ENCODE data around the gene FARS2. TPM values are rescaled to one million over a fixed set of nuclear protein-coding genes. Genes with fewer than 3 reads are reported as not detected.
A peak's percentile ranks its signal among the peaks of the same experiment; 100 is the strongest.
"Not testable (repeated sequence)": the region's sequence is repeated elsewhere in the genome, so short reads cannot be mapped to it uniquely, and the experiment has no call there.

FARS2 gene
- total and polyA plus RNA-seq, 7 experiments from 2014 or later = 16.2 to 28.1 (median 20.8) TPM

GRCh38 chr6:5644523-5645185 lies 383.3 kb downstream of the FARS2 start:
- POLR2A ChIA-PET = interaction anchor here (0.5 to 0.6 kb wide), 3 partner anchors 238 to 653 kb away, joined by 3 to 4 read pairs (median 3); no protein-coding TSS in a partner anchor
- CTCF ChIA-PET = interaction anchor here (1.4 kb wide), 1 partner anchor 20 kb away, joined by 4 read pairs; no protein-coding TSS in a partner anchor

GRCh38 chr6:5645328-5646290 lies 384.3 kb downstream of the FARS2 start:
- Mint-ChIP-seq H3K4me1 (peaks cover 0 to 2% (median 0%) of the 10 kb centered on the region in 7 donors), H3K4me3 (no peak overlapping the region), H3K36me3 (peaks cover 3 to 36% (median 10%) of the 10 kb centered on the region in 5 donors), H3K27ac (no peak overlapping the region), H3K9me3 (peaks cover 0 to 14% (median 4%) of the 10 kb centered on the region in 11 donors), H3K27me3 (no peaks in the 10 kb centered on the region)
- H3K27me3 ChIP-seq (ENCODE audit: control insufficient read depth in 2 of 2, insufficient read depth in 2 of 2, low read length in 2 of 2) = no peaks in the 10 kb centered on the region
- no peak for DNase-seq
- no peak overlapping the region for H3K27ac ChIP-seq (ENCODE audit: low read depth, low read length)
- H3K36me3 ChIP-seq (ENCODE audit: control insufficient read depth in 2 of 3, insufficient read depth in 3 of 3, low read length in 3 of 3) = no peaks in the 10 kb centered on the region
- H3K9me3 ChIP-seq (ENCODE audit: control insufficient read depth in 2 of 3, low read length in 3 of 3) = peaks cover 0 to 3% (median 0%) of the 10 kb centered on the region in 3 experiments
- ChIA-PET POLR2A (no interaction called here), CTCF (no interaction called here)
- intact Hi-C loops (cut with micrococcal nuclease) = no loop called here
- H3K4me3 ChIP-seq (ENCODE audit: low read length) = no peak overlapping the region
- ATAC-seq = no peak
- no peaks in the 10 kb centered on the region for H3K4me1 ChIP-seq (ENCODE audit: control insufficient read depth in 2 of 2, insufficient read depth in 2 of 2, low read length in 2 of 2)

More at GRCh38 chr6:5644523-5645185, 383.3 kb downstream of the FARS2 start:
- no peaks in the 10 kb centered on the region for H3K36me3 ChIP-seq (ENCODE audit: control insufficient read depth in 2 of 3, insufficient read depth in 3 of 3, low read length in 3 of 3)
- H3K4me1 Mint-ChIP-seq = peaks cover 0 to 2% (median 0%) of the 10 kb centered on the region in 7 donors
- no peaks in the 10 kb centered on the region for H3K4me1 ChIP-seq (ENCODE audit: control insufficient read depth in 2 of 2, insufficient read depth in 2 of 2, low read length in 2 of 2)
- H3K36me3 Mint-ChIP-seq = peaks cover 3 to 45% (median 15%) of the 10 kb centered on the region in 5 donors
- no peaks in the 10 kb centered on the region for H3K27me3 Mint-ChIP-seq
- no peak for ATAC-seq
- H3K9me3 ChIP-seq (ENCODE audit: control insufficient read depth in 2 of 3, low read length in 3 of 3) = peaks cover 0 to 9% (median 0%) of the 10 kb centered on the region in 3 experiments
- no peak overlapping the region for H3K4me3 ChIP-seq (ENCODE audit: low read length)
- no peaks in the 10 kb centered on the region for H3K27me3 ChIP-seq (ENCODE audit: control insufficient read depth in 2 of 2, insufficient read depth in 2 of 2, low read length in 2 of 2)
- no peak overlapping the region for H3K27ac Mint-ChIP-seq
- no peak overlapping the region for H3K4me3 Mint-ChIP-seq
- intact Hi-C loops (cut with micrococcal nuclease) = no loop called here
- no peak overlapping the region for H3K27ac ChIP-seq (ENCODE audit: low read depth, low read length)
- H3K9me3 Mint-ChIP-seq = peaks cover 0 to 19% (median 10%) of the 10 kb centered on the region in 11 donors
- DNase-seq = no peak

- no peak overlapping the region for H3K4me3 ChIP-seq (ENCODE audit: low read length)
- Mint-ChIP-seq H3K9me3 (peaks cover 0 to 2% (median 0%) of the 10 kb centered on the region in 11 donors), H3K27me3 (no peaks in the 10 kb centered on the region), H3K27ac (peak overlapping the region in 1 of 9 donors; percentile 37), H3K36me3 (peaks cover 9 to 53% (median 46%) of the 10 kb centered on the region in 5 donors), H3K4me3 (no peak overlapping the region), H3K4me1 (peaks cover 0 to 5% (median 0%) of the 10 kb centered on the region in 7 donors)
- H3K27ac ChIP-seq (ENCODE audit: low read depth, low read length) = no peak overlapping the region
- POLR2A ChIA-PET = no interaction called here
- intact Hi-C loops (cut with micrococcal nuclease) = no loop called here
- CTCF ChIA-PET = interaction anchor here (1.0 to 1.3 kb wide), 2 partner anchors 10 to 186 kb away, joined by 3 to 4 read pairs; no protein-coding TSS in a partner anchor
- H3K36me3 ChIP-seq (ENCODE audit: control insufficient read depth in 2 of 3, insufficient read depth in 3 of 3, low read length in 3 of 3) = peaks cover 0 to 4% (median 0%) of the 10 kb centered on the region in 3 experiments
- DNase-seq (no peak), ATAC-seq (no peak)
- H3K4me1 ChIP-seq (ENCODE audit: control insufficient read depth in 2 of 2, insufficient read depth in 2 of 2, low read length in 2 of 2) = no peaks in the 10 kb centered on the region
- no peaks in the 10 kb centered on the region for H3K9me3 ChIP-seq (ENCODE audit: control insufficient read depth in 2 of 3, low read length in 3 of 3)
- H3K27me3 ChIP-seq (ENCODE audit: control insufficient read depth in 2 of 2, insufficient read depth in 2 of 2, low read length in 2 of 2) = no peaks in the 10 kb centered on the region
Observed at GRCh38 chr6:5652406-5653137, 391.3 kb downstream of the FARS2 start.

- H3K36me3 Mint-ChIP-seq = peaks cover 9 to 57% (median 48%) of the 10 kb centered on the region in 5 donors
- H3K27ac Mint-ChIP-seq = peak overlapping the region in 1 of 9 donors; percentile 56
- H3K4me1 Mint-ChIP-seq = peaks cover 0 to 5% (median 0%) of the 10 kb centered on the region in 7 donors
- DNase-seq (no peak), ATAC-seq (no peak)
- no peaks in the 10 kb centered on the region for H3K9me3 ChIP-seq (ENCODE audit: control insufficient read depth in 2 of 3, low read length in 3 of 3)
- ChIA-PET CTCF (no interaction called here), POLR2A (no interaction called here)
- H3K4me3 Mint-ChIP-seq = no peak overlapping the region
- H3K27ac ChIP-seq (ENCODE audit: low read depth, low read length) = no peak overlapping the region
- intact Hi-C loops (cut with micrococcal nuclease) = no loop called here
- no peaks in the 10 kb centered on the region for H3K4me1 ChIP-seq (ENCODE audit: control insufficient read depth in 2 of 2, insufficient read depth in 2 of 2, low read length in 2 of 2)
- no peaks in the 10 kb centered on the region for H3K27me3 ChIP-seq (ENCODE audit: control insufficient read depth in 2 of 2, insufficient read depth in 2 of 2, low read length in 2 of 2)
- no peak overlapping the region for H3K4me3 ChIP-seq (ENCODE audit: low read length)
- peaks cover 0 to 4% (median 0%) of the 10 kb centered on the region in 3 experiments for H3K36me3 ChIP-seq (ENCODE audit: control insufficient read depth in 2 of 3, insufficient read depth in 3 of 3, low read length in 3 of 3)
- no peaks in the 10 kb centered on the region for H3K27me3 Mint-ChIP-seq
- H3K9me3 Mint-ChIP-seq = peaks cover 0 to 3% (median 0%) of the 10 kb centered on the region in 11 donors
Observed at GRCh38 chr6:5653801-5654200, 392.5 kb downstream of the FARS2 start.

- Mint-ChIP-seq H3K27me3 (no peaks in the 10 kb centered on the region), H3K9me3 (peaks cover 0 to 5% (median 0%) of the 10 kb centered on the region in 11 donors), H3K27ac (no peak overlapping the region), H3K4me1 (peaks cover 0 to 13% (median 7%) of the 10 kb centered on the region in 7 donors), H3K4me3 (no peak overlapping the region), H3K36me3 (peaks cover 9 to 61% (median 44%) of the 10 kb centered on the region in 5 donors)
- no peak for ATAC-seq
- Histone ChIP-seq H3K4me3 (ENCODE audit: low read length) (no peak overlapping the region), H3K27ac (ENCODE audit: low read depth, low read length) (no peak overlapping the region), H3K27me3 (ENCODE audit: control insufficient read depth in 2 of 2, insufficient read depth in 2 of 2, low read length in 2 of 2) (no peaks in the 10 kb centered on the region), H3K36me3 (ENCODE audit: control insufficient read depth in 2 of 3, insufficient read depth in 3 of 3, low read length in 3 of 3) (peaks cover 0 to 4% (median 0%) of the 10 kb centered on the region in 3 experiments), H3K4me1 (ENCODE audit: control insufficient read depth in 2 of 2, insufficient read depth in 2 of 2, low read length in 2 of 2) (no peaks in the 10 kb centered on the region), H3K9me3 (ENCODE audit: control insufficient read depth in 2 of 3, low read length in 3 of 3) (no peaks in the 10 kb centered on the region)
- ChIA-PET POLR2A (interaction anchor here (0.8 to 1.5 kb wide), 2 partner anchors 12 to 137 kb away, joined by 3 to 4 read pairs; no protein-coding TSS in a partner anchor), CTCF (no interaction called here)
- intact Hi-C loops (cut with micrococcal nuclease) = no loop called here
- no peak for DNase-seq
Observed at GRCh38 chr6:5656226-5656625, 394.9 kb downstream of the FARS2 start.

- H3K27me3 ChIP-seq (ENCODE audit: control insufficient read depth in 2 of 2, insufficient read depth in 2 of 2, low read length in 2 of 2); H3K4me1 ChIP-seq (ENCODE audit: control insufficient read depth in 2 of 2, insufficient read depth in 2 of 2, low read length in 2 of 2); DNase-seq; CTCF ChIA-PET; H3K9me3 Mint-ChIP-seq; intact Hi-C loops (cut with micrococcal nuclease); ATAC-seq; H3K27ac Mint-ChIP-seq; H3K9me3 ChIP-seq (ENCODE audit: control insufficient read depth in 2 of 3, low read length in 3 of 3); H3K27ac ChIP-seq (ENCODE audit: low read depth, low read length); H3K4me3 ChIP-seq (ENCODE audit: low read length); H3K36me3 ChIP-seq (ENCODE audit: control insufficient read depth in 2 of 3, insufficient read depth in 3 of 3, low read length in 3 of 3); H3K27me3 Mint-ChIP-seq; H3K4me3 Mint-ChIP-seq: not testable (repeated sequence)
- POLR2A ChIA-PET = interaction anchor here (0.8 to 1.5 kb wide), 3 partner anchors 11 to 138 kb away, joined by 3 to 4 read pairs (median 3); no protein-coding TSS in a partner anchor
- Mint-ChIP-seq H3K36me3 (peaks cover 9 to 62% (median 44%) of the 10 kb centered on the region in 5 donors), H3K4me1 (peaks cover 0 to 18% (median 12%) of the 10 kb centered on the region in 7 donors)
Observed at GRCh38 chr6:5656695-5657094, 395.4 kb downstream of the FARS2 start.

Data from naive thymus-derived CD4-positive, alpha-beta T cell (primary cell).